ENCODE measurements around the gene INPP4B. TPM values are rescaled to one million over a fixed set of nuclear protein-coding genes. Genes with fewer than 3 reads are reported as not detected.

INPP4B gene
- total RNA-seq, 1 donor from 2014 or later = 27.0 TPM

GRCh38 chr4:142690406-142691163 is 155.5 kb downstream of the INPP4B start:
- intact Hi-C loops (cut with micrococcal nuclease) = no loop called here

GRCh38 chr4:142687547-142688275 is 158.4 kb downstream of the INPP4B start:
- intact Hi-C loops (cut with micrococcal nuclease) = no loop called here

GRCh38 chr4:142686081-142686480 is 160.0 kb downstream of the INPP4B start:
- intact Hi-C loops (cut with micrococcal nuclease) = no loop called here

- intact Hi-C loops (cut with micrococcal nuclease) = no loop called here
Observed at GRCh38 chr4:142683997-142684396, 162.1 kb downstream of the INPP4B start.

- intact Hi-C loops (cut with micrococcal nuclease) = no loop called here
Observed at GRCh38 chr4:142683503-142683902, 162.6 kb downstream of the INPP4B start.

- intact Hi-C loops (cut with micrococcal nuclease) = no loop called here
Observed at GRCh38 chr4:142671516-142671915, 174.6 kb downstream of the INPP4B start.

GRCh38 chr4:142663828-142664227 is 182.3 kb downstream of the INPP4B start:
- intact Hi-C loops (cut with micrococcal nuclease) = loop anchor here (2.0 kb wide), 1 partner anchor 33 kb away; no protein-coding TSS in a partner anchor

GRCh38 chr4:142660728-142661127 is 185.4 kb downstream of the INPP4B start:
- intact Hi-C loops (cut with micrococcal nuclease) = no loop called here

GRCh38 chr4:142656178-142656577 is 189.9 kb downstream of the INPP4B start:
- intact Hi-C loops (cut with micrococcal nuclease) = no loop called here

GRCh38 chr4:142648378-142648777 is 197.7 kb downstream of the INPP4B start:
- intact Hi-C loops (cut with micrococcal nuclease) = loop anchor here (5.0 kb wide), 1 partner anchor 81 kb away; no protein-coding TSS in a partner anchor

- intact Hi-C loops (cut with micrococcal nuclease) = loop anchor here (5.0 kb wide), 1 partner anchor 78 kb away; no protein-coding TSS in a partner anchor
Observed at GRCh38 chr4:142645475-142646108, 200.5 kb downstream of the INPP4B start.

GRCh38 chr4:142644628-142645027 is 201.5 kb downstream of the INPP4B start:
- intact Hi-C loops (cut with micrococcal nuclease) = loop anchor here (5.0 kb wide), 1 partner anchor 77 kb away; no protein-coding TSS in a partner anchor

GRCh38 chr4:142637614-142638013 is 208.5 kb downstream of the INPP4B start:
- intact Hi-C loops (cut with micrococcal nuclease) = no loop called here

- intact Hi-C loops (cut with micrococcal nuclease) = no loop called here
Observed at GRCh38 chr4:142631836-142632235, 214.3 kb downstream of the INPP4B start.

- intact Hi-C loops (cut with micrococcal nuclease) = no loop called here
Observed at GRCh38 chr4:142615324-142615665, 230.8 kb downstream of the INPP4B start.

- intact Hi-C loops (cut with micrococcal nuclease) = no loop called here
Observed at GRCh38 chr4:142614621-142615323, 231.3 kb downstream of the INPP4B start.

- intact Hi-C loops (cut with micrococcal nuclease) = no loop called here
Observed at GRCh38 chr4:142607976-142608375, 238.1 kb downstream of the INPP4B start.

GRCh38 chr4:142600952-142601351 is 245.1 kb downstream of the INPP4B start:
- intact Hi-C loops (cut with micrococcal nuclease) = no loop called here

- intact Hi-C loops (cut with micrococcal nuclease) = no loop called here
Observed at GRCh38 chr4:142598132-142598531, 248.0 kb downstream of the INPP4B start.

GRCh38 chr4:142596595-142596994 is 249.5 kb downstream of the INPP4B start:
- intact Hi-C loops (cut with micrococcal nuclease) = no loop called here

- intact Hi-C loops (cut with micrococcal nuclease) = no loop called here
Observed at GRCh38 chr4:142596121-142596520, 250.0 kb downstream of the INPP4B start.

Measured in T-helper 1 cell treated with Interleukin-12 subunit alpha and Interleukin-12 subunit beta and Interleukin-4 antibody, amounts not matched to agents 30 ng/mL and 1 ng/mL, for 36 hours (primary cell).